ENCODE results near the gene RDH13.
"Not testable (repeated sequence)": the region's sequence is repeated elsewhere in the genome, so short reads cannot be mapped to it uniquely, and the experiment has no call there.

The RDH13 gene

GRCh38 chr19:55015126-55015525, 47.8 kb downstream of the RDH13 start:
- DNase-seq (ENCODE audit: low read depth, low spot score), result no peak

GRCh38 chr19:55014714-55015113, 48.2 kb downstream of the RDH13 start:
- DNase-seq (ENCODE audit: low read depth, low spot score), result no peak

GRCh38 chr19:55013596-55013995, 49.4 kb downstream of the RDH13 start:
- no peak for DNase-seq (ENCODE audit: low read depth, low spot score)

- no peak for DNase-seq (ENCODE audit: low read depth, low spot score)
Observed at GRCh38 chr19:55012306-55012705, 50.6 kb downstream of the RDH13 start.

- DNase-seq (ENCODE audit: low read depth, low spot score), result not testable (repeated sequence)
Observed at GRCh38 chr19:55010561-55010960, 52.4 kb downstream of the RDH13 start.

GRCh38 chr19:55008781-55009180, 54.2 kb downstream of the RDH13 start:
- not testable (repeated sequence) for DNase-seq (ENCODE audit: low read depth, low spot score)

- DNase-seq (ENCODE audit: low read depth, low spot score), result not testable (repeated sequence)
Observed at GRCh38 chr19:55008189-55008588, 54.8 kb downstream of the RDH13 start.

- DNase-seq (ENCODE audit: low read depth, low spot score), result not testable (repeated sequence)
Observed at GRCh38 chr19:55007537-55007936, 55.4 kb downstream of the RDH13 start.

GRCh38 chr19:55006795-55007194, 56.2 kb downstream of the RDH13 start:
- not testable (repeated sequence) for DNase-seq (ENCODE audit: low read depth, low spot score)

- no peak for DNase-seq (ENCODE audit: low read depth, low spot score)
Observed at GRCh38 chr19:55005684-55006488, 57.1 kb downstream of the RDH13 start.

- DNase-seq (ENCODE audit: low read depth, low spot score), result no peak
Observed at GRCh38 chr19:55000761-55001160, 62.2 kb downstream of the RDH13 start.

GRCh38 chr19:54998751-54999239, 64.2 kb downstream of the RDH13 start:
- not testable (repeated sequence) for DNase-seq (ENCODE audit: low read depth, low spot score)

- DNase-seq (ENCODE audit: low read depth, low spot score), result no peak
Observed at GRCh38 chr19:54995561-54995960, 67.4 kb downstream of the RDH13 start.

Data from brain pericyte (primary cell).